Fibroblast of villous mesenchyme (primary cell): Measurements from ENCODE around the gene OR5AK2. TPM values are rescaled to one million over a fixed set of nuclear protein-coding genes. Genes with fewer than 3 reads are reported as not detected.

ENCODE experiments used
- total RNA-seq: library from RNA; depleted of rRNA; stranded (reverse); fragments of >200 nt; gene quantifications from 2 replicates; pipeline ENCODE4 v1.2.3, GENCODE V29; 2012

The OR5AK2 gene
- total RNA-seq, 1 donor = not detected

Other genes with a start within 250 kb of the OR5AK2 start
- not detected in 2 replicates for gene OR9G4, start 240.2 kb upstream of the OR5AK2 start, total RNA-seq
- not detected in 2 replicates for gene LRRC55, start 193.0 kb downstream of the OR5AK2 start, total RNA-seq
- gene APLNR, start 248.3 kb downstream of the OR5AK2 start, total RNA-seq = not detected in 2 replicates